OCI-LY3 (cell line): Measurements from ENCODE around the gene CCDC142.
A peak's percentile ranks its signal among the peaks of the same experiment; 100 is the strongest.
"Not testable (repeated sequence)": the region's sequence is repeated elsewhere in the genome, so short reads cannot be mapped to it uniquely, and the experiment has no call there.

Experiments used
- H2AFZ ChIP-seq: fragments of 200-600, 300-600 bp; shearing (Covaris generic); 2 replicates; pipeline ENCODE4 v1.6.0; 2014; ENCODE audit warnings: antibody characterized with exemption, low read depth, low read length
- H3K27ac ChIP-seq: fragments of 200-600, 300-600 bp; sonication (generic); 2 replicates; pipeline ENCODE4 v1.5.1; 2014; ENCODE audit warnings: mild to moderate bottlenecking, low read length, moderate library complexity, mixed read lengths
- H3K27me3 ChIP-seq: fragments of 200-600, 300-600 bp; sonication (generic); 2 replicates; pipeline ENCODE4 v1.6.1; 2014; ENCODE audit warnings: low read depth, low read length, mixed read lengths
- H3K36me3 ChIP-seq: fragments of 200-600, 300-600 bp; sonication (generic); replicated peaks from 2 replicates; pipeline ENCODE3; 2014; ENCODE audit warnings: low read depth, low read length, mixed read lengths
- H3K4me1 ChIP-seq: fragments of 300-600, 200-600 bp; sonication (generic); 2 replicates; pipeline ENCODE4 v1.6.1; 2014; ENCODE audit warnings: low read length, mixed read lengths
- H3K4me2 ChIP-seq: fragments of 200-600, 300-600 bp; sonication (generic); 2 replicates; pipeline ENCODE4 v1.6.1; 2014; ENCODE audit warnings: low read length, mixed read lengths
- H3K4me3 ChIP-seq: fragments of 300-600, 200-600 bp; sonication (generic); 2 replicates; pipeline ENCODE4 v1.5.1; 2014; ENCODE audit warnings: antibody characterized with exemption, mild to moderate bottlenecking, low read length, moderate library complexity
- H3K79me2 ChIP-seq: fragments of 300-600, 200-600 bp; shearing (Covaris generic); 2 replicates; pipeline ENCODE4 v1.6.1; 2014; ENCODE audit warnings: mild to moderate bottlenecking, low read length, mixed read lengths
- H3K9ac ChIP-seq: fragments of 300-600, 200-600 bp; shearing (Covaris generic); 2 replicates; pipeline ENCODE4 v1.6.0; 2014; ENCODE audit warnings: mild to moderate bottlenecking, low read length, moderate library complexity
- H3K9me3 ChIP-seq: fragments of 200-600, 300-600 bp; shearing (Covaris generic); 2 replicates; pipeline ENCODE4 v1.6.1; 2014; ENCODE audit warnings: low read length, mixed read lengths; ENCODE audit not compliant: insufficient read depth
- H4K20me1 ChIP-seq: fragments of 200-600, 300-600 bp; sonication (generic); 2 replicates; pipeline ENCODE4 v1.6.1; 2016; ENCODE audit warnings: low read length, mixed read lengths; ENCODE audit not compliant: insufficient read depth
- EZH2phosphoT487 ChIP-seq: fragments of 200-600 bp; shearing (Covaris generic); IDR thresholded peaks from 2 replicates; pipeline ENCODE4 v1.6.1; 2018; ENCODE audit warnings: antibody characterized with exemption, mixed run types, low read depth
- TF ChIP-seq, protein P1 (sequence below): fragments of 200-600, 300-600 bp; sonication (generic); IDR thresholded peaks from 2 replicates; pipeline ENCODE4 v1.5.1; 2014; ENCODE audit warnings: antibody characterized with exemption, low read length, low read depth

The CCDC142 gene

DNA sequence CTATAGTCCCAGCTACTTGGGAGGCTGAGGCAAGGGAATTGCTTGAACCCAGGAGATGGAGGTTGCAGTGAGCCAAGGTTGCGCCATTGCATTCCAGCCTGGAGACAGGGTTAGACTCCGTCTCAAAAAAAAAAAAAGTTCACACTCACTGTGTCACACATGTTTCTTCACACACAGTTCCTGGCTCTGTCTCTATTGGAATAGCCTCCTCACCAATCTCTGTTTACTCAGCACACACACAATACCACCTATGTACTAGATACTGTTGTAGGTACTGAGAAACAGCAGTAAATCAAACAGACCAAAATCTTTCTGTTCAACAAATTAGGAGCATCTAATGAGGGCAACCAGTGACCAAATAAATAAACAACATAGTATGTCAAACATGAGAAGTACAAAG, 3.3 kb upstream of the CCDC142 start:
- Histone ChIP-seq H3K27ac (no peak overlapping the region), H3K36me3 (peaks cover 7% of the 10 kb centered on the region), H3K4me1 (peaks cover 8% of the 10 kb centered on the region), H2AFZ (no peak overlapping the region), H3K9me3 (no peaks in the 10 kb centered on the region), H3K27me3 (no peaks in the 10 kb centered on the region), H3K4me3 (no peak overlapping the region), H3K9ac (no peak overlapping the region), H3K79me2 (peaks cover 22% of the 10 kb centered on the region), H3K4me2 (no peak overlapping the region), H4K20me1 (no peaks in the 10 kb centered on the region)
- TF ChIP-seq, protein P1, sequence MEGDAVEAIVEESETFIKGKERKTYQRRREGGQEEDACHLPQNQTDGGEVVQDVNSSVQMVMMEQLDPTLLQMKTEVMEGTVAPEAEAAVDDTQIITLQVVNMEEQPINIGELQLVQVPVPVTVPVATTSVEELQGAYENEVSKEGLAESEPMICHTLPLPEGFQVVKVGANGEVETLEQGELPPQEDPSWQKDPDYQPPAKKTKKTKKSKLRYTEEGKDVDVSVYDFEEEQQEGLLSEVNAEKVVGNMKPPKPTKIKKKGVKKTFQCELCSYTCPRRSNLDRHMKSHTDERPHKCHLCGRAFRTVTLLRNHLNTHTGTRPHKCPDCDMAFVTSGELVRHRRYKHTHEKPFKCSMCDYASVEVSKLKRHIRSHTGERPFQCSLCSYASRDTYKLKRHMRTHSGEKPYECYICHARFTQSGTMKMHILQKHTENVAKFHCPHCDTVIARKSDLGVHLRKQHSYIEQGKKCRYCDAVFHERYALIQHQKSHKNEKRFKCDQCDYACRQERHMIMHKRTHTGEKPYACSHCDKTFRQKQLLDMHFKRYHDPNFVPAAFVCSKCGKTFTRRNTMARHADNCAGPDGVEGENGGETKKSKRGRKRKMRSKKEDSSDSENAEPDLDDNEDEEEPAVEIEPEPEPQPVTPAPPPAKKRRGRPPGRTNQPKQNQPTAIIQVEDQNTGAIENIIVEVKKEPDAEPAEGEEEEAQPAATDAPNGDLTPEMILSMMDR = no peak
- TF ChIP-seq EZH2phosphoT487 = no peak

DNA sequence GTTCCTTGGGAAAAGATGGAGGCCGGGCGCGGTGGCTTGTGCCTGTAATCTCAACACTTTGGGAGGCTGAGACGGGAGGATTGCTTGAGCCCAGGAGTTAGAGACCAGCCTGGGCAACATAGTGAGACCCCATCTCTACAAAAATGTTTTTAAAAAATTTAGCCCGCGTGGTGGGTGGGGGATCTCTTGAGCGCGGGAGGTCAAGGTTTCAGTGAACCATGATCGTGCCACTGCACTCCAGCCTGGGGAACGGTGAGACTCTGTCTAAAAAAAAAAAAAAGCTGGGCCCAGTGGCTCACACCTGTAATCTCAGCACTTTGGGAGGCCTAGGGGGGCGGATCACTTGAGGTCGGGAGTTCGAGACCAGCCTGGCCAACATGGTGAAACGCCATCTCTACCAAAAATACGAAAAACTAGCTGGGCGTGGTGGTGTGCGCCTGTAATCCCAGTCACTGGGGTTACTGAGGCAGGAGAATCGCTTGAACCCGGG, 922 bp upstream of the CCDC142 start:
- peak overlapping the region; percentile 80 for H3K9ac ChIP-seq
- H3K9me3 ChIP-seq, H3K4me1 ChIP-seq, H3K36me3 ChIP-seq, H3K27me3 ChIP-seq, H4K20me1 ChIP-seq: not testable (repeated sequence)
- peak overlapping the region; percentile 99 for H3K4me3 ChIP-seq
- peaks cover 22% of the 10 kb centered on the region for H3K79me2 ChIP-seq
- peak overlapping the region; percentile 79 for H3K27ac ChIP-seq
- H2AFZ ChIP-seq = 0 out of 2 replicates have a peak overlapping the region, but pooled peaks have one; percentile 79
- H3K4me2 ChIP-seq = peak overlapping the region; percentile 98

DNA sequence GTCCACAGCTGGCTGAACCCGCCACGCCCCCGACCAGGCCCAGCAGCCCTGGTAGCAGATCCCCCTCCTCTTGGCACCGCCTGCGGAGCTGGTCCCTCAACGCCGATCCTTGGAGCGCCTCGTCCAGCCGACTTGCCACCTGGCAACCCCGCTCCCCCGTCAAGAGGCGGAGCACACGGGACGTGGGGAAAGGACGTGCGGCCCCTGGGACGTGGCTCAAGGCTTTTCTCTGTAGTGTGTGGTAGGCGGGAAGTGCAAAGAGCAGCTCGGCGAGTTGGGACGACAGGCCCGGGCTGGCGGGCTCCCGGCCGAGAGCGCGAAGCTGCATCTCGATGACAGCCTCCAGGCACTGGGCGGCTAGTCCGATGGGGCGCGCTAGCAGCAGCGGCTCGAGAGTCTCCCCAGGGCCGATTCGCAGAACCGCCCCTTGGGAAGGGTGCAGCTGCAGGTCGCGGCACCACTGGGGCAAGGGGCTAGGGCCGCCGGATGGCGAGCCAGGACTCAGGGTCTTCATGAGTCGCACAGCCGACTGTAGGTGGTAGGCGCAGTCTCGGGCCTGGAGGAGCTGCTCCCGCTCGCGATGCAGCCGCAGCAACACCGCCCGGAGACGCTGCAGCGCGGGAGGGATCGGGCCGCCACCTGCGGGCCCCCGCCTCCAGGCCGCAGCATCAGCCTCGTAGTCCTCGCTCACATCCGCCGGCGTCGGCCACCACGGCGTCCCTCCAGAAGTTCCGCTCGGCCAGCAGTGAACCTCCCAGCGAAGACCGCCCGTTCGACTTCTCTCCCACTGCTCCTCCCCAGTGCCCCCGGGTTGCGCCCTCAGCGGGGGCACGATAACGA, 617 bp downstream of the CCDC142 start:
- Histone ChIP-seq H3K36me3 (peaks cover 7% of the 10 kb centered on the region), H3K4me2 (peak overlapping the region; percentile 92), H2AFZ (peak overlapping the region; percentile 80), H3K4me3 (peak overlapping the region; percentile 99), H3K9ac (peak overlapping the region; percentile 80), H3K9me3 (no peaks in the 10 kb centered on the region), H4K20me1 (no peaks in the 10 kb centered on the region), H3K4me1 (peaks cover 8% of the 10 kb centered on the region), H3K79me2 (peaks cover 22% of the 10 kb centered on the region), H3K27me3 (no peaks in the 10 kb centered on the region), H3K27ac (peak overlapping the region; percentile 79)
- TF ChIP-seq, protein P1 = no peak

DNA sequence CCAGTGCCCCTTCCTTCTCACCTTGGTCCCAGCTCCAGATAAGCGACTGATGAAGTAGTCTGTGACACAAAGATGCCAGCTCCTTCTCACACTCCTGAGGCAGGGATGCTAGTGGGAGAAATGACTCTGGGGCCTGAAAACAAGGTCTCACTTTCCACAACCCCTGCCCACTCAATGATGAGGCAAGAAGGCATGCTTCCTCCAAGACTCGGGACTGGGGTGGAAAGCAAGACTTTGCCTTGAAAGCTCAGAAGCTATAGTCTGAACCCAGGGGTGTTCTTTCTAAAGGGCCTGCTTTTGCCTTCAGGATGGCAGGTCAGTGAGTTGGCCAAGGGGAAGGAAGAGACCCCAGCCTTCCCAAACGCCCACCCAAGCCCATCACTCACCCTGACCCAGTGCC, 1.4 kb downstream of the CCDC142 start:
- no peaks in the 10 kb centered on the region for H4K20me1 ChIP-seq
- H3K27me3 ChIP-seq = no peaks in the 10 kb centered on the region
- H3K9ac ChIP-seq = peak overlapping the region; percentile 80
- H3K4me2 ChIP-seq = peak overlapping the region; percentile 92
- no peak overlapping the region for H2AFZ ChIP-seq
- H3K27ac ChIP-seq = no peak overlapping the region
- peaks cover 22% of the 10 kb centered on the region for H3K79me2 ChIP-seq
- H3K4me3 ChIP-seq = peak overlapping the region; percentile 99
- H3K36me3 ChIP-seq = peaks cover 7% of the 10 kb centered on the region
- TF ChIP-seq EZH2phosphoT487 = no peak
- TF ChIP-seq, protein P1 = no peak
- peaks cover 8% of the 10 kb centered on the region for H3K4me1 ChIP-seq
- H3K9me3 ChIP-seq = no peaks in the 10 kb centered on the region
